A549 (cell line): Measurements from ENCODE around the gene MYLK2. TPM values are rescaled to one million over a fixed set of nuclear protein-coding genes. Genes with fewer than 3 reads are reported as not detected.

Experiments used
- ATAC-seq, 2 experiments: fragments of 200-7000 bp in 1 of 2; fragments of >200 bp in 1 of 2; cut with Nextera tagmentation in 1 of 2; cut with Tn5 transposase in 1 of 2; 3 replicates each; pipeline versions ENCODE4 v1.8.0 to v1.9.1; 2018 to 2020; ENCODE audit warnings: mild to moderate bottlenecking in 1 of 2, moderate library complexity in 1 of 2
- CTCF ChIA-PET: fragments of 300-600 bp; sonication (Branson Sonifier 250); formaldehyde crosslinking; extraction: SDS; loops from one replicate; lab custom pipeline; 2021; ENCODE audit warnings: antibody characterized with exemption, inconsistent platforms; lab: Yijun Ruan, JAX
- POLR2A ChIA-PET: fragments of 350-600 bp; formaldehyde crosslinking; extraction: SDS; loops from one replicate; lab custom pipeline; 2021; ENCODE audit warnings: antibody characterized with exemption, inconsistent platforms; lab: Yijun Ruan, JAX
- DNase-seq, 2 experiments: peaks; one replicate each; pipeline versions ENCODE4 v3.0.0 to v3.0.0-alpha.2; 2011 to 2016; ENCODE audit warnings: low read depth in 1 of 2, low spot score in 1 of 2
- FAIRE-seq: peaks from 2 replicates; lab custom pipeline; 2011; peaks lifted over from hg19 to GRCh38; lab: Jason Lieb, UNC
- H3K27ac ChIP-seq, 2 experiments: fragments of >200 bp; sonication (Bioruptor Twin); formaldehyde crosslinking; 3 replicates each; pipeline ENCODE4 v1.5.1; 2016 to 2017
- H3K4me1 ChIP-seq: fragments of >200 bp; sonication (Bioruptor Twin); formaldehyde crosslinking; 3 replicates; pipeline ENCODE4 v1.6.1; 2016
- H3K4me2 ChIP-seq: fragments of >200 bp; sonication (Bioruptor Twin); formaldehyde crosslinking; 3 replicates; pipeline ENCODE4 v1.6.1; 2016
- H3K4me3 ChIP-seq: fragments of >200 bp; sonication (Bioruptor Twin); formaldehyde crosslinking; 3 replicates; pipeline ENCODE4 v1.5.1; 2016
- H3K9me3 ChIP-seq: fragments of >200 bp; sonication (Bioruptor Twin); formaldehyde crosslinking; 3 replicates; pipeline ENCODE4 v1.6.1; 2016
- CBX8 ChIP-seq: fragments of 200-600 bp; sonication (generic); IDR thresholded peaks from 2 replicates; pipeline ENCODE4 v1.6.1; 2016
- CEBPB ChIP-seq, 2 experiments: fragments of >200 bp in 1 of 2; sonication (Bioruptor Twin) in 1 of 2; formaldehyde crosslinking in 1 of 2; IDR thresholded peaks; 2 replicates each; pipeline ENCODE4 v1.6.1; 2012 to 2016
- CTCF ChIP-seq: fragments of >200 bp; sonication (Bioruptor Twin); formaldehyde crosslinking; IDR thresholded peaks from 3 replicates; pipeline ENCODE4 v1.5.1; 2016
- EHMT2 ChIP-seq: fragments of 200-600 bp; sonication (generic); IDR thresholded peaks from 2 replicates; pipeline ENCODE4 v1.6.1; 2016; ENCODE audit warnings: antibody characterized with exemption, low read depth, mild to moderate bottlenecking, moderate library complexity
- FOSB ChIP-seq: fragments of 250-450 bp; sonication (Bioruptor Pico); IDR thresholded peaks from 2 replicates; pipeline ENCODE4 v1.5.0; 2020; ENCODE audit warnings: mild to moderate bottlenecking, moderate library complexity
- FOXS1 ChIP-seq: fragments of 250-450 bp; sonication (Bioruptor Pico); IDR thresholded peaks from 2 replicates; pipeline ENCODE4 v1.5.0; 2020; ENCODE audit warnings: mild to moderate bottlenecking, moderate library complexity
- HOXB5 ChIP-seq: fragments of 250-450 bp; sonication (Bioruptor Pico); IDR thresholded peaks from 2 replicates; pipeline ENCODE4 v1.5.0; 2020; ENCODE audit warnings: mild to moderate bottlenecking, moderate library complexity
- JUN ChIP-seq, 2 experiments: fragments of >200 bp; sonication (Bioruptor Twin); formaldehyde crosslinking; IDR thresholded peaks; 2 replicates in 1 of 2; 3 replicates in 1 of 2; pipeline ENCODE4 v1.6.1; 2016 to 2017
- JUNB ChIP-seq: fragments of >200 bp; sonication (Bioruptor Twin); formaldehyde crosslinking; IDR thresholded peaks from 2 replicates; pipeline ENCODE4 v1.6.1; 2016
- KDM5A ChIP-seq: fragments of 200-600 bp; sonication (generic); IDR thresholded peaks from 2 replicates; pipeline ENCODE4 v1.6.1; 2016; ENCODE audit warnings: antibody characterized with exemption, mild to moderate bottlenecking
- MYC ChIP-seq: IDR thresholded peaks from 2 replicates; pipeline ENCODE4 v1.6.1; 2012; ENCODE audit warnings: mild to moderate bottlenecking, inconsistent platforms, low read length, improper control_type of control experiment, borderline replicate concordance
- PBX3 ChIP-seq: IDR thresholded peaks from 2 replicates; pipeline ENCODE4 v1.6.1; 2012
- POLR2A ChIP-seq: IDR thresholded peaks from 2 replicates; pipeline ENCODE4 v1.6.1; 2012; ENCODE audit warnings: mild to moderate bottlenecking, low read length
- RARB ChIP-seq: fragments of 250-450 bp; sonication (Bioruptor Pico); IDR thresholded peaks from 2 replicates; pipeline ENCODE4 v1.8.0; 2021; ENCODE audit warnings: mild to moderate bottlenecking, moderate library complexity
- SMC3 ChIP-seq: fragments of >200 bp; sonication (Bioruptor Twin); formaldehyde crosslinking; IDR thresholded peaks from 3 replicates; pipeline ENCODE4 v1.6.1; 2018; ENCODE audit warnings: inconsistent platforms
- SREBF2 ChIP-seq: fragments of 450-650 bp; IDR thresholded peaks from 2 replicates; pipeline ENCODE4 v1.6.1; 2014; ENCODE audit warnings: mild to moderate bottlenecking, moderate library complexity
- TFCP2L1 ChIP-seq: fragments of 250-450 bp; sonication (Bioruptor Pico); IDR thresholded peaks from 2 replicates; pipeline ENCODE4 v1.5.0; 2021; ENCODE audit warnings: mild to moderate bottlenecking
- ZC3H11A ChIP-seq: fragments of 450-650 bp; IDR thresholded peaks from 2 replicates; pipeline ENCODE4 v1.6.1; 2014; ENCODE audit warnings: antibody characterized with exemption, mild to moderate bottlenecking
- ZNF302 ChIP-seq: fragments of 250-450 bp; sonication (Bioruptor Pico); IDR thresholded peaks from 2 replicates; pipeline ENCODE4 v1.9.0; 2021; ENCODE audit warnings: inconsistent platforms, mild to moderate bottlenecking, moderate library complexity
- ZSCAN20 ChIP-seq: fragments of 250-450 bp; sonication (Bioruptor Pico); IDR thresholded peaks from 2 replicates; pipeline ENCODE4 v1.8.0; 2022; ENCODE audit warnings: mild to moderate bottlenecking, moderate library complexity
- WGBS: methylation state at CpG from one replicate; pipeline ENCODE4 v1.1.6; 2017; ENCODE audit errors: missing lambda C conversion rate; 5-methylcytosine and 5-hydroxymethylcytosine counted together
- polyA plus RNA-seq, 4 experiments: library from polyadenylated mRNA; depleted of rRNA in 3 of 4; stranded (reverse); fragments of >200 nt; fragmentation: RNase III in 1 of 4; extraction: RNeasy Plus Mini Kit Qiagen cat#74134 plus additional on column Dnase treatment in 1 of 4; gene quantifications; 2 replicates in 3 of 4; 3 replicates in 1 of 4; pipeline ENCODE4 v1.2.3, GENCODE V29; 2011 to 2017
- TF ChIP-seq, protein P1 (sequence below): IDR thresholded peaks from 2 replicates; pipeline ENCODE4 v1.6.1; 2012
- TF ChIP-seq, protein P2 (sequence below): fragments of 200-600 bp; sonication (generic); IDR thresholded peaks from 2 replicates; pipeline ENCODE4 v1.6.1; 2016; ENCODE audit warnings: antibody characterized with exemption, mild to moderate bottlenecking, moderate library complexity
- TF ChIP-seq, protein P3 (sequence below): fragments of 150-350 bp; IDR thresholded peaks from 2 replicates; pipeline ENCODE4 v1.6.1; 2014; ENCODE audit warnings: low read depth, mild to moderate bottlenecking, low read length

The MYLK2 gene
- polyA plus RNA-seq, 2 of the 4 experiments (the other 2 are of a cell fraction) = 0.09 to 0.36 TPM

GRCh38 chr20:31811198-31811597 is 8.0 kb upstream of the MYLK2 start:
- ATAC-seq (no peak), FAIRE-seq (no peak)
- Histone ChIP-seq H3K27ac (no peak overlapping the region), H3K4me1 (0 out of 3 replicates have a peak, but pooled peaks cover 4% of the 10 kb centered on the region)
- CTCF ChIA-PET = interaction anchor here (0.7 to 2.6 kb wide), 7 partner anchors 11 to 220 kb away, joined by 3 to 9 read pairs (median 4); no protein-coding TSS in a partner anchor
- TF ChIP-seq CBX8 = no peak
- TF ChIP-seq, all 56 proteins: peak for 0
- WGBS = 88% methylated on average over 4 of the region's 4 CpGs
- no peak overlapping the region for H3K4me2 ChIP-seq
- H3K4me3 ChIP-seq = no peak overlapping the region
- POLR2A ChIA-PET = no interaction called here
- no peaks in the 10 kb centered on the region for H3K9me3 ChIP-seq
- DNase-seq = no peak

- H3K9me3 ChIP-seq = no peaks in the 10 kb centered on the region
- H3K4me3 ChIP-seq = no peak overlapping the region
- ATAC-seq = no peak
- ChIA-PET CTCF (interaction anchor here (0.7 to 2.6 kb wide), 7 partner anchors 11 to 34 kb away, joined by 3 to 9 read pairs (median 3); no protein-coding TSS in a partner anchor), POLR2A (no interaction called here)
- H3K4me2 ChIP-seq = no peak overlapping the region
- no peak for FAIRE-seq
- TF ChIP-seq, protein P1, sequence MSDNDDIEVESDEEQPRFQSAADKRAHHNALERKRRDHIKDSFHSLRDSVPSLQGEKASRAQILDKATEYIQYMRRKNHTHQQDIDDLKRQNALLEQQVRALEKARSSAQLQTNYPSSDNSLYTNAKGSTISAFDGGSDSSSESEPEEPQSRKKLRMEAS = no peak
- TF ChIP-seq KDM5A = no peak
- TF ChIP-seq JUN (IDR thresholded peaks at IDR 0.05) = no peak
- TF ChIP-seq, protein P2, sequence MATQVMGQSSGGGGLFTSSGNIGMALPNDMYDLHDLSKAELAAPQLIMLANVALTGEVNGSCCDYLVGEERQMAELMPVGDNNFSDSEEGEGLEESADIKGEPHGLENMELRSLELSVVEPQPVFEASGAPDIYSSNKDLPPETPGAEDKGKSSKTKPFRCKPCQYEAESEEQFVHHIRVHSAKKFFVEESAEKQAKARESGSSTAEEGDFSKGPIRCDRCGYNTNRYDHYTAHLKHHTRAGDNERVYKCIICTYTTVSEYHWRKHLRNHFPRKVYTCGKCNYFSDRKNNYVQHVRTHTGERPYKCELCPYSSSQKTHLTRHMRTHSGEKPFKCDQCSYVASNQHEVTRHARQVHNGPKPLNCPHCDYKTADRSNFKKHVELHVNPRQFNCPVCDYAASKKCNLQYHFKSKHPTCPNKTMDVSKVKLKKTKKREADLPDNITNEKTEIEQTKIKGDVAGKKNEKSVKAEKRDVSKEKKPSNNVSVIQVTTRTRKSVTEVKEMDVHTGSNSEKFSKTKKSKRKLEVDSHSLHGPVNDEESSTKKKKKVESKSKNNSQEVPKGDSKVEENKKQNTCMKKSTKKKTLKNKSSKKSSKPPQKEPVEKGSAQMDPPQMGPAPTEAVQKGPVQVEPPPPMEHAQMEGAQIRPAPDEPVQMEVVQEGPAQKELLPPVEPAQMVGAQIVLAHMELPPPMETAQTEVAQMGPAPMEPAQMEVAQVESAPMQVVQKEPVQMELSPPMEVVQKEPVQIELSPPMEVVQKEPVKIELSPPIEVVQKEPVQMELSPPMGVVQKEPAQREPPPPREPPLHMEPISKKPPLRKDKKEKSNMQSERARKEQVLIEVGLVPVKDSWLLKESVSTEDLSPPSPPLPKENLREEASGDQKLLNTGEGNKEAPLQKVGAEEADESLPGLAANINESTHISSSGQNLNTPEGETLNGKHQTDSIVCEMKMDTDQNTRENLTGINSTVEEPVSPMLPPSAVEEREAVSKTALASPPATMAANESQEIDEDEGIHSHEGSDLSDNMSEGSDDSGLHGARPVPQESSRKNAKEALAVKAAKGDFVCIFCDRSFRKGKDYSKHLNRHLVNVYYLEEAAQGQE = no peak
- no peak for TF ChIP-seq HOXB5 (CRISPR knock-in tag)
- TF ChIP-seq CEBPB (IDR thresholded peaks at IDR 0.05) = no peak
- TF ChIP-seq FOXS1 (CRISPR knock-in tag) = no peak
- TF ChIP-seq RARB (CRISPR knock-in tag) = no peak
- no peak for TF ChIP-seq PBX3
- no peak for TF ChIP-seq MYC
- no peak for DNase-seq
- H3K4me1 ChIP-seq = 0 out of 3 replicates have a peak, but pooled peaks cover 4% of the 10 kb centered on the region
- WGBS = 76% methylated on average over 15 of the region's 15 CpGs
- H3K27ac ChIP-seq = no peak overlapping the region
Observed at GRCh38 chr20:31811796-31812728, 7.1 kb upstream of the MYLK2 start.

- ATAC-seq (no peak), DNase-seq (no peak), FAIRE-seq (no peak)
- CTCF ChIA-PET = interaction anchor here (0.5 to 3.3 kb wide), 9 partner anchors 8 to 279 kb away, joined by 3 to 19 read pairs (median 4); partner anchors contain the start of gene PDRG1
- Histone ChIP-seq H3K4me2 (no peak overlapping the region), H3K9me3 (no peaks in the 10 kb centered on the region), H3K4me1 (0 out of 3 replicates have a peak, but pooled peaks cover 4% of the 10 kb centered on the region), H3K27ac (no peak overlapping the region), H3K4me3 (no peak overlapping the region)
- POLR2A ChIA-PET = no interaction called here
- TF ChIP-seq SMC3 (no peak), RARB (CRISPR knock-in tag) (no peak), FOSB (CRISPR knock-in tag) (no peak), SREBF2 (no peak), EHMT2 (no peak), JUNB (no peak), ZNF302 (no peak), CTCF (no peak), PBX3 (no peak), ZSCAN20 (CRISPR knock-in tag) (no peak), CBX8 (no peak), POLR2A (no peak), TFCP2L1 (no peak), MYC (no peak), ZC3H11A (no peak)
- TF ChIP-seq, protein P1 = no peak
- TF ChIP-seq, protein P3, sequence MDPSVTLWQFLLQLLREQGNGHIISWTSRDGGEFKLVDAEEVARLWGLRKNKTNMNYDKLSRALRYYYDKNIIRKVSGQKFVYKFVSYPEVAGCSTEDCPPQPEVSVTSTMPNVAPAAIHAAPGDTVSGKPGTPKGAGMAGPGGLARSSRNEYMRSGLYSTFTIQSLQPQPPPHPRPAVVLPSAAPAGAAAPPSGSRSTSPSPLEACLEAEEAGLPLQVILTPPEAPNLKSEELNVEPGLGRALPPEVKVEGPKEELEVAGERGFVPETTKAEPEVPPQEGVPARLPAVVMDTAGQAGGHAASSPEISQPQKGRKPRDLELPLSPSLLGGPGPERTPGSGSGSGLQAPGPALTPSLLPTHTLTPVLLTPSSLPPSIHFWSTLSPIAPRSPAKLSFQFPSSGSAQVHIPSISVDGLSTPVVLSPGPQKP = no peak
Observed at GRCh38 chr20:31813611-31814010, 5.5 kb upstream of the MYLK2 start.
